ENCODE measurements around the gene GPR45.

The GPR45 gene

GRCh38 chr2:105254531-105255210 is 13.1 kb downstream of the GPR45 start:
- DNase-seq (ENCODE audit: low spot score), result no peak

GRCh38 chr2:105255979-105256378 is 14.4 kb downstream of the GPR45 start:
- DNase-seq (ENCODE audit: low spot score), result no peak

GRCh38 chr2:105256431-105257047 is 15.0 kb downstream of the GPR45 start:
- DNase-seq (ENCODE audit: low spot score), result no peak

- DNase-seq (ENCODE audit: low spot score), result peak; percentile 30
Measured at GRCh38 chr2:105257981-105258380, 16.4 kb downstream of the GPR45 start.

- DNase-seq (ENCODE audit: low spot score), result no peak
Measured at GRCh38 chr2:105258835-105259350, 17.4 kb downstream of the GPR45 start.

GRCh38 chr2:105261061-105261460 is 19.5 kb downstream of the GPR45 start:
- no peak for DNase-seq (ENCODE audit: low spot score)

GRCh38 chr2:105262651-105263091 is 21.1 kb downstream of the GPR45 start:
- DNase-seq (ENCODE audit: low spot score), result peak; percentile 32

- DNase-seq (ENCODE audit: low spot score), result no peak
Measured at GRCh38 chr2:105269426-105269825, 27.9 kb downstream of the GPR45 start.

- no peak for DNase-seq (ENCODE audit: low spot score)
Measured at GRCh38 chr2:105271393-105272045, 30.0 kb downstream of the GPR45 start.

GRCh38 chr2:105272176-105272575 is 30.6 kb downstream of the GPR45 start:
- DNase-seq (ENCODE audit: low spot score), result no peak

GRCh38 chr2:105274046-105274445 is 32.5 kb downstream of the GPR45 start:
- no peak for DNase-seq (ENCODE audit: low spot score)

- no peak for DNase-seq (ENCODE audit: low spot score)
Measured at GRCh38 chr2:105278654-105279053, 37.1 kb downstream of the GPR45 start.

GRCh38 chr2:105279126-105279525 is 37.6 kb downstream of the GPR45 start:
- DNase-seq (ENCODE audit: low spot score), result no peak

- no peak for DNase-seq (ENCODE audit: low spot score)
Measured at GRCh38 chr2:105280281-105280680, 38.7 kb downstream of the GPR45 start.

GRCh38 chr2:105283532-105283931 is 42.0 kb downstream of the GPR45 start:
- no peak for DNase-seq (ENCODE audit: low spot score)

- peak; percentile 36 for DNase-seq (ENCODE audit: low spot score)
Measured at GRCh38 chr2:105287692-105288091, 46.1 kb downstream of the GPR45 start.

GRCh38 chr2:105288133-105288532 is 46.6 kb downstream of the GPR45 start:
- DNase-seq (ENCODE audit: low spot score), result no peak

GRCh38 chr2:105290981-105291660 is 49.6 kb downstream of the GPR45 start:
- no peak for DNase-seq (ENCODE audit: low spot score)

- no peak for DNase-seq (ENCODE audit: low spot score)
Measured at GRCh38 chr2:105291981-105292380, 50.4 kb downstream of the GPR45 start.
